Right atrium auricular region (tissue), 2 donors: Measurements from ENCODE around the gene OR8B3. TPM values are rescaled to one million over a fixed set of nuclear protein-coding genes. Genes with fewer than 3 reads are reported as not detected.

Experiments used
- DNase-seq: peaks from one replicate; pipeline ENCODE4 v3.0.0-alpha.2; 2019; ENCODE audit warnings: low spot score
- H3K27ac ChIP-seq, 2 donors: fragments of 200-600 bp; sonication (generic); 1 replicate in 1 of 2; 2 replicates in 1 of 2; pipeline ENCODE4 v1.5.1; 2016 to 2019
- H3K27me3 ChIP-seq, 2 donors: fragments of 200-600 bp; sonication (generic); one replicate each; pipeline versions ENCODE4 v1.5.1 to v1.6.0; 2017 to 2019
- H3K36me3 ChIP-seq: fragments of 200-600 bp; sonication (generic); one replicate; pipeline ENCODE4 v1.5.1; 2016
- H3K4me1 ChIP-seq, 2 donors: fragments of 200-600 bp; sonication (generic); one replicate each; pipeline versions ENCODE4 v1.5.1 to v1.6.0; 2017 to 2019
- H3K4me3 ChIP-seq, 2 donors: fragments of 200-600 bp; sonication (generic); 1 replicate in 1 of 2; 2 replicates in 1 of 2; pipeline ENCODE4 v1.5.1; 2017 to 2019; ENCODE audit warnings: mild to moderate bottlenecking in 1 of 2, moderate library complexity in 1 of 2
- H3K9me3 ChIP-seq, 2 donors: fragments of 200-600 bp; sonication (generic); one replicate each; pipeline ENCODE4 v1.5.1; 2019
- CTCF ChIP-seq, 2 donors: fragments of 200-600 bp; sonication (generic); IDR thresholded peaks; one replicate each; pipeline ENCODE4 v1.5.1; 2019; ENCODE audit warnings: antibody characterized with exemption in 2 of 2
- total RNA-seq, 2 donors: library from RNA; depleted of rRNA; stranded (reverse); fragments of >200 nt; gene quantifications; one replicate each; pipeline ENCODE4 v1.1.0, GENCODE V29; 2016

The OR8B3 gene
- total RNA-seq, 2 donors from 2014 or later: not detected

GRCh38 chr11:124441519-124441918 is 42.7 kb upstream of the OR8B3 start:
- no peaks in the 10 kb centered on the region for H3K27me3 ChIP-seq
- no peaks in the 10 kb centered on the region for H3K36me3 ChIP-seq
- no peaks in the 10 kb centered on the region for H3K9me3 ChIP-seq
- no peak overlapping the region for H3K4me3 ChIP-seq
- DNase-seq: no peak
- H3K27ac ChIP-seq: no peak overlapping the region
- no peaks in the 10 kb centered on the region for H3K4me1 ChIP-seq
- no peak for TF ChIP-seq CTCF (IDR thresholded peaks at IDR 0.05)

DNA sequence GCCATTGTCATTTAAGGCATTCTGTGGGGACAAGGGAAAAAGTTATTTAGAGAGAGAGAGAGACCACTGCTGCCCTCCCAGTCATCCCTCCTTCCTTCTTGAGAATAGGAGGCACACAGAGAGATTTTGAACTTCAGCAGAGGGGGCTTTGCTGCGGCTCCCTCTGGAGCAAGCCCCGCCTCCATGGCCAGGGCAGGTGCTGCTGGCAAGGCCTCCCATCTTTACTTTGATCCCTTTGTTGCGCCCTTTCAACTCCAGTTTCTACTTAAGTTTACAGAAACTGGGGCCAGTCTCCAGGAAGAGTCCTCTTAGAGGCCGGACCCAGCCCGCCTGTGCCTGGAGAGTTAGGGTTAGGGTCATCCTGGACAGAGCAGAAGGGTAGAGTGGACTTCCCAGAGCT is 42.3 kb upstream of the OR8B3 start:
- no peak for DNase-seq
- no peak for TF ChIP-seq CTCF (IDR thresholded peaks at IDR 0.05)

GRCh38 chr11:124440608-124441007 is 41.8 kb upstream of the OR8B3 start:
- H3K27me3 ChIP-seq: no peaks in the 10 kb centered on the region
- no peaks in the 10 kb centered on the region for H3K9me3 ChIP-seq
- no peak for DNase-seq
- no peaks in the 10 kb centered on the region for H3K4me1 ChIP-seq
- TF ChIP-seq CTCF (IDR thresholded peaks at IDR 0.05): no peak
- H3K27ac ChIP-seq: no peak overlapping the region
- H3K36me3 ChIP-seq: no peaks in the 10 kb centered on the region
- no peak overlapping the region for H3K4me3 ChIP-seq

More for the DNA sequence above, 42.3 kb upstream of the OR8B3 start:
- no peaks in the 10 kb centered on the region for H3K9me3 ChIP-seq
- H3K27ac ChIP-seq: no peak overlapping the region
- no peaks in the 10 kb centered on the region for H3K27me3 ChIP-seq
- no peak overlapping the region for H3K4me3 ChIP-seq
- no peaks in the 10 kb centered on the region for H3K4me1 ChIP-seq
- no peaks in the 10 kb centered on the region for H3K36me3 ChIP-seq

GRCh38 chr11:124434699-124435098 is 35.9 kb upstream of the OR8B3 start:
- no peak for DNase-seq
- H3K27me3 ChIP-seq: no peaks in the 10 kb centered on the region
- peaks cover 0 to 7% of the 10 kb centered on the region in 2 donors for H3K9me3 ChIP-seq
- H3K4me1 ChIP-seq: no peaks in the 10 kb centered on the region
- no peak overlapping the region for H3K4me3 ChIP-seq
- H3K27ac ChIP-seq: no peak overlapping the region
- no peaks in the 10 kb centered on the region for H3K36me3 ChIP-seq
- TF ChIP-seq CTCF (IDR thresholded peaks at IDR 0.05): no peak

DNA sequence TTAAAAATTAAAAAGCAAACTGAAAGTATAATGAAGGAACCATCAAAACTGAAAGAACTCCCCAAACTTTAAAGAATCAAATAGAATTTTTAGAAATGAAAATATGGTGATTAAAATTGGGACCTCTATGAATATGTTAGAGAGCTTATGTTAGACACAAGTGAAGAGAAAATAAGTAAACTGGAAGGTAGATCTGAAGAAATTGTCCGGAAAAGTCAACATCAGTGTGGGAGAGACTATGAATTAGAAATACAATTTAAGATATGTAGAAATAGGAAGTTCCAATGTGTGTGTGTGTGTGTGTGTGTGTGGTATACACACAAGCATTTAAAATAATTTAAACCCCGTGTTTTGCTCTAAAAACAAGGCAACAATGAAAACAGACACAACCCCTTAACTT is 30.8 kb upstream of the OR8B3 start:
- no peaks in the 10 kb centered on the region for H3K36me3 ChIP-seq
- H3K9me3 ChIP-seq: peaks cover 0 to 9% of the 10 kb centered on the region in 2 donors
- H3K4me1 ChIP-seq: no peaks in the 10 kb centered on the region
- no peak for DNase-seq
- no peak overlapping the region for H3K4me3 ChIP-seq
- no peak for TF ChIP-seq CTCF (IDR thresholded peaks at IDR 0.05)
- no peaks in the 10 kb centered on the region for H3K27me3 ChIP-seq
- no peak overlapping the region for H3K27ac ChIP-seq

- H3K9me3 ChIP-seq: peaks cover 0 to under 1% of the 10 kb centered on the region in 2 donors
- TF ChIP-seq CTCF (IDR thresholded peaks at IDR 0.05): no peak
Observed at GRCh38 chr11:124424384-124424921, 25.6 kb upstream of the OR8B3 start, which contains the start of gene OR8B4. TSS of gene OR8B4 (minus strand) at chr11:124424871. CDS start at chr11:124424871, 0 bp downstream.

More at GRCh38 chr11:124424384-124424921, 25.6 kb upstream of the OR8B3 start, which contains the start of gene OR8B4:
- Histone ChIP-seq H3K36me3 (no peaks in the 10 kb centered on the region), H3K4me3 (no peak within 1 kb of the TSS), H3K4me1 (no peaks in the 10 kb centered on the region), H3K27me3 (no peaks in the 10 kb centered on the region), H3K27ac (no peak within 1 kb of the TSS)
- DNase-seq: no peak
